Pancreas (tissue), 10 donors: ENCODE data around the gene CCDC178. TPM values are rescaled to one million over a fixed set of nuclear protein-coding genes. Genes with fewer than 3 reads are reported as not detected.
A peak's percentile ranks its signal among the peaks of the same experiment; 100 is the strongest.

Experiments
- ATAC-seq, 4 donors: fragments of 200-7000 bp; cut with Tn5 transposase; one replicate each; pipeline versions ENCODE4 v1.8.0 to v1.9.1; 2020; ENCODE audit warnings: mild to moderate bottlenecking in 4 of 4, moderate library complexity in 4 of 4
- DNase-seq, 6 donors: peaks; one replicate each; pipeline ENCODE4 v3.0.0-alpha.2; 2020
- FAIRE-seq: peaks from 2 replicates; lab custom pipeline; 2012; peaks lifted over from hg19 to GRCh38; lab: Jason Lieb, UNC
- H3K27ac ChIP-seq, 4 donors: fragments of 200-600 bp; sonication (generic); 1 replicate in 3 of 4; 2 replicates in 1 of 4; pipeline versions ENCODE4 v1.5.0 to v1.8.0; 2020
- H3K27me3 ChIP-seq, 4 donors: fragments of 200-600 bp; one replicate each; pipeline ENCODE4 v1.8.0; 2021
- H3K36me3 ChIP-seq, 3 donors: fragments of 200-600 bp; sonication (generic) in 1 of 3; one replicate each; pipeline versions ENCODE4 v1.5.0 to v1.8.0; 2020 to 2021
- H3K4me1 ChIP-seq, 3 donors: fragments of 200-600 bp; one replicate each; pipeline ENCODE4 v1.8.0; 2021
- H3K4me3 ChIP-seq, 4 donors: fragments of 200-600 bp; sonication (generic) in 2 of 4; one replicate each; pipeline versions ENCODE4 v1.5.0 to v1.8.0; 2020 to 2021
- H3K9me3 ChIP-seq, 4 donors: fragments of 200-600 bp; one replicate each; pipeline ENCODE4 v1.8.0; 2021
- CTCF ChIP-seq, 4 donors: fragments of 200-600 bp; sonication (generic) in 3 of 4; IDR thresholded peaks; one replicate each; pipeline versions ENCODE4 v1.5.0 to v1.8.0; 2021; ENCODE audit warnings: antibody characterized with exemption in 4 of 4
- WGBS, 2 donors: extraction: QIAGEN DNeasy Blood & Tissue Kit; methylation state at CpG; one replicate each; pipeline ENCODE4 v1.1.7; 2013; 5-methylcytosine and 5-hydroxymethylcytosine counted together
- intact Hi-C, 3 donors: fragments of 100-400 bp; cut with DNase I; formaldehyde crosslinking; loops; one replicate each; pipeline versions ENCODE4 v1.11.1 to v1.14.2; 2022
- polyA plus RNA-seq, 2 donors: library from polyadenylated mRNA; stranded (reverse); fragments of 200-250 nt; gene quantifications; one replicate each; pipeline ENCODE4 v1.2.3, GENCODE V29; 2013
- total RNA-seq, 6 donors: library from RNA; stranded (reverse); fragmentation: NEBNext Ultra II Directional in 4 of 6; extraction: Animal tissue kit (Norgen Biotek cat#: 25700) in 4 of 6; gene quantifications; one replicate each; pipeline versions ENCODE4 v1.2.1 to v1.2.4, GENCODE V29; 2021 to 2023
- donor health status: healthy with polysubstance abuse.
- donor health status: DM: no; HTN: no; CAD: no; lungs with moderate emphysema.
- donor health status: DM: no; HTN: no; CAD: no.
- donor health status: control.
- donor health status: control.
- donor health status: Bipolar disorder and iron deficiency.
- donor health status: DM: yes; HTN: yes; CAD: no.
- donor health status: DM: no; HTN: no; CAD: no.
- donor health status: DM: no; HTN: no; CAD: no.
- donor health status: DM: yes; HTN: yes; CAD: no.

The CCDC178 gene
- total and polyA plus RNA-seq, 8 donors: 0.11 to 1.3 (median 0.51) TPM; not detected in 1

- intact Hi-C loops: no loop called here
- DNase-seq: no peak
- no peak for FAIRE-seq
- Histone ChIP-seq H3K4me1 (no peaks in the 10 kb centered on the region), H3K4me3 (no peak overlapping the region), H3K36me3 (no peaks in the 10 kb centered on the region), H3K9me3 (no peaks in the 10 kb centered on the region), H3K27ac (no peak overlapping the region), H3K27me3 (no peaks in the 10 kb centered on the region)
- TF ChIP-seq CTCF (IDR thresholded peaks at IDR 0.05): no peak
- no peak for ATAC-seq
- 49 to 64% methylated on average over 2 of the region's 2 CpGs for WGBS, 2 donors
Measured at GRCh38 chr18:33052886-33053285, 387.6 kb downstream of the CCDC178 start.

GRCh38 chr18:33051407-33051806 lies 389.1 kb downstream of the CCDC178 start:
- Histone ChIP-seq H3K27ac (no peak overlapping the region), H3K9me3 (no peaks in the 10 kb centered on the region), H3K27me3 (no peaks in the 10 kb centered on the region), H3K4me3 (no peak overlapping the region), H3K36me3 (no peaks in the 10 kb centered on the region), H3K4me1 (no peaks in the 10 kb centered on the region)
- ATAC-seq: no peak
- DNase-seq: peak in 1 of 6 donors; percentile 12
- WGBS, 2 donors: 8 to 10% methylated on average over 5 of the region's 5 CpGs
- intact Hi-C loops: no loop called here
- FAIRE-seq: no peak
- TF ChIP-seq CTCF (IDR thresholded peaks at IDR 0.05): no peak

DNA sequence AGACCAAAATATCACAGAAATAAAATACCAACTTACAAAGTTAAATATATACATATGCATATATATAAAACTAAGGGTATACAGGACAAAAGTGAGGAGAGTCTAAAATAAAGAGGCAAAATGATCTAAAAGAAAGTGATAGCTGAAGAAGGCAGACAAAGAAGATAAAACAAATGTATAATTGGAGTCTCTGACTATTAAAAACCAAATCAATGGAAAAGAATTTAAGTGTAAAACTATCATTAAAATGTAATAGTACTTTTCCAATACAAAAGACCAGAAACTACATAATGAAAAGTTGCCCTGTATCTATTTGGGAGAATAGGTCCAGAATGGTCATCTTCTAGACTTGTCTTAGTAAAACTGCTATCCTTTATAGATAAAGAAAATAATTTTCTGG lies 400.3 kb downstream of the CCDC178 start:
- Histone ChIP-seq H3K9me3 (no peaks in the 10 kb centered on the region), H3K4me1 (no peaks in the 10 kb centered on the region), H3K4me3 (no peak overlapping the region), H3K27me3 (no peaks in the 10 kb centered on the region), H3K36me3 (no peaks in the 10 kb centered on the region), H3K27ac (no peak overlapping the region)
- TF ChIP-seq CTCF (IDR thresholded peaks at IDR 0.05): no peak
- intact Hi-C loops: no loop called here
- no peak for DNase-seq
- FAIRE-seq: no peak
- no peak for ATAC-seq

GRCh38 chr18:33034945-33035344 lies 405.6 kb downstream of the CCDC178 start:
- FAIRE-seq (no peak), ATAC-seq (no peak), DNase-seq (no peak)
- intact Hi-C loops: no loop called here
- Histone ChIP-seq H3K9me3 (no peaks in the 10 kb centered on the region), H3K27ac (no peak overlapping the region), H3K4me3 (no peak overlapping the region), H3K36me3 (no peaks in the 10 kb centered on the region), H3K27me3 (no peaks in the 10 kb centered on the region), H3K4me1 (no peaks in the 10 kb centered on the region)
- TF ChIP-seq CTCF (IDR thresholded peaks at IDR 0.05): no peak

- Histone ChIP-seq H3K9me3 (no peaks in the 10 kb centered on the region), H3K4me1 (no peaks in the 10 kb centered on the region), H3K27me3 (no peaks in the 10 kb centered on the region), H3K27ac (no peak overlapping the region), H3K4me3 (no peak overlapping the region), H3K36me3 (no peaks in the 10 kb centered on the region)
- no peak for FAIRE-seq
- intact Hi-C loops: no loop called here
- no peak for TF ChIP-seq CTCF (IDR thresholded peaks at IDR 0.05)
- ATAC-seq: no peak
- no peak for DNase-seq
Measured at GRCh38 chr18:33034212-33034611, 406.3 kb downstream of the CCDC178 start.
